Dendritic cell treated with granulocyte-macrophage colony-stimulating factor and Interleukin-4, amounts not matched to agents 40 ng/mL and 50 ng/mL, for 4 days (primary cell): Measurements from ENCODE around the gene VPS50.
A peak's percentile ranks its signal among the peaks of the same experiment; 100 is the strongest.

Experiments
- H3K27ac Mint-ChIP-seq: one replicate; pipeline ENCODE4 v1.8.0; 2022; ENCODE audit warnings: mild to moderate bottlenecking, mixed read lengths
- H3K27me3 Mint-ChIP-seq: one replicate; pipeline ENCODE4 v1.8.0; 2022; ENCODE audit warnings: mild to moderate bottlenecking, mixed read lengths
- H3K36me3 Mint-ChIP-seq: one replicate; pipeline ENCODE4 v1.8.0; 2022; ENCODE audit warnings: low read depth, mixed read lengths
- H3K4me1 Mint-ChIP-seq: one replicate; pipeline ENCODE4 v1.8.0; 2022; ENCODE audit warnings: low read depth, mixed read lengths
- H3K4me3 Mint-ChIP-seq: one replicate; pipeline ENCODE4 v1.8.0; 2022; ENCODE audit warnings: mild to moderate bottlenecking, moderate library complexity, mixed read lengths
- H3K9me3 Mint-ChIP-seq: one replicate; pipeline ENCODE4 v1.8.0; 2022; ENCODE audit warnings: mixed read lengths
- intact Hi-C: fragments of 100-400 bp; cut with micrococcal nuclease; formaldehyde crosslinking; loops from one replicate; pipeline ENCODE4 v1.15.0; 2022

VPS50 gene

GRCh38 chr7:93231799-93232672, at the start of gene VPS50:
Gene VPS50 (plus strand): TSS chr7:93232366. CDS start chr7:93232468, 102 bp downstream.
- Mint-ChIP-seq H3K4me1 (peaks cover 8% of the 10 kb centered on the region), H3K36me3 (peaks cover 11% of the 10 kb centered on the region), H3K9me3 (no peaks in the 10 kb centered on the region), H3K4me3 (peak within 1 kb of the TSS; percentile 93), H3K27me3 (peaks cover 7% of the 10 kb centered on the region), H3K27ac (peak within 1 kb of the TSS; percentile 87)
- intact Hi-C loops: loop anchor here (5.0 to 10.0 kb wide), 2 partner anchors 115 to 607 kb away; partner anchors contain the start of gene SAMD9

DNA sequence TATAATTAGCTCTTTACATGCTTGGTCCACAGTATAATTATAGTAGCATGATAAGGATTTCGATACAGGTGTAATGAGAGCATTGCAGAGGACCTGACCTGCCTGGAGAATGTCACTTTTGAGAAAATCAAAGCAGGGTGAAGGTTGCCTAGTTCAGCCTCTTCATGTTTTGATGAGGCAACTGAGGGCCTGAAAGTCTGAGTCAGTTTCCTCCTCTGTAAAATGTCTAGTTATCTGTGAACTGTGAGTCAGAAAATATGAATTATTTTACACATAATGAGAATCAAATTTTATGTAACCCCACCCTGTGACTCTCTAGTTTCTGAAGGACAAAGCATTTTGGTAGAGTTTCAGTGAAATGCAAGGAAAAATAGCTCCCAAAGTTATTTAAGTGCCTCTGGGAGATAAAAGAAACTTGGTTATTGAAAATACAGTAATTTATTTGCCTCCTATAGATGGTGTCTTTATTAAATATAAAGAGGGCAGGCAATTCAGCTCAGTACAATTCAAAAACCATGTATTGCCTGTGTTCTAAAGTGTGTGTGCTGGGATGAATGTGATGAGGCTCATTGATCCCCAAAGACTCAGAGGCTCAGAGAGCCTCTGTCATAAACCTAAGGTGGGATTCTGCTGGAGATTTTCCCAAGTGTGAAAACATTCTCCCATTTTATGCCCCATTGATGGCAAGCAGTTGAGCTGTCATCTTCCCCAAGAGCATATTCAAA, 46.7 kb upstream of the VPS50 start:
- no peaks in the 10 kb centered on the region for H3K4me1 Mint-ChIP-seq
- H3K27ac Mint-ChIP-seq: no peak overlapping the region
- no peak overlapping the region for H3K4me3 Mint-ChIP-seq
- no peaks in the 10 kb centered on the region for H3K36me3 Mint-ChIP-seq
- H3K9me3 Mint-ChIP-seq: no peaks in the 10 kb centered on the region
- intact Hi-C loops: no loop called here
- peaks cover 23% of the 10 kb centered on the region for H3K27me3 Mint-ChIP-seq

- Mint-ChIP-seq H3K27me3 (peaks cover 20% of the 10 kb centered on the region), H3K9me3 (no peaks in the 10 kb centered on the region), H3K36me3 (no peaks in the 10 kb centered on the region), H3K4me3 (no peak overlapping the region), H3K4me1 (no peaks in the 10 kb centered on the region), H3K27ac (no peak overlapping the region)
- intact Hi-C loops: no loop called here
Observed at GRCh38 chr7:93188870-93189634, 43.1 kb upstream of the VPS50 start.

DNA sequence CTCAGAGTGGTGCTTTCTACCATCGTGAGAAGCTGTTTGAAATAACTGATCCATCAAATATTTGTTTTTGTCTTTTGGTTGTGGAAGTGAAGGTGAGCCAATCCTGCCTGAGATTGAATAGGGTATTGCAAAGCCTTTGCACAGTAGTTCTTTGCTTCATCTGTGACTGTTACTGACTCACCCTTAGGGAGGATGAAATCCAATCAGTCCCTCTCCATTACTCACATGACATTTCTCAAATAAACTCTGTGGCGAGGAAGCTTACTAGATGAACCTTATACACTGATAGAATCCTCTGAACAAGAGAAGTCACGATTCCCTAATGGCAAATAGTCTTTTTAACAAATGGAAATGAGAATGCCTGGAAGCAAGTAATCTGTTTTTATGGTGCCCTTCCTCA, 37.8 kb upstream of the VPS50 start:
- H3K9me3 Mint-ChIP-seq: no peaks in the 10 kb centered on the region
- intact Hi-C loops: no loop called here
- no peaks in the 10 kb centered on the region for H3K36me3 Mint-ChIP-seq
- H3K4me1 Mint-ChIP-seq: peaks cover 9% of the 10 kb centered on the region
- H3K27me3 Mint-ChIP-seq: peaks cover 7% of the 10 kb centered on the region
- H3K4me3 Mint-ChIP-seq: no peak overlapping the region
- no peak overlapping the region for H3K27ac Mint-ChIP-seq

GRCh38 chr7:93196336-93196735, 35.8 kb upstream of the VPS50 start:
- no peak overlapping the region for H3K27ac Mint-ChIP-seq
- H3K9me3 Mint-ChIP-seq: no peaks in the 10 kb centered on the region
- intact Hi-C loops: no loop called here
- H3K4me3 Mint-ChIP-seq: no peak overlapping the region
- H3K27me3 Mint-ChIP-seq: peaks cover 4% of the 10 kb centered on the region
- peaks cover 9% of the 10 kb centered on the region for H3K4me1 Mint-ChIP-seq
- H3K36me3 Mint-ChIP-seq: no peaks in the 10 kb centered on the region

GRCh38 chr7:93198472-93198871, 33.7 kb upstream of the VPS50 start:
- H3K27ac Mint-ChIP-seq: no peak overlapping the region
- intact Hi-C loops: no loop called here
- no peak overlapping the region for H3K4me3 Mint-ChIP-seq
- H3K9me3 Mint-ChIP-seq: no peaks in the 10 kb centered on the region
- peaks cover 4% of the 10 kb centered on the region for H3K27me3 Mint-ChIP-seq
- peaks cover 20% of the 10 kb centered on the region for H3K4me1 Mint-ChIP-seq
- H3K36me3 Mint-ChIP-seq: no peaks in the 10 kb centered on the region

GRCh38 chr7:93202594-93203250, 29.4 kb upstream of the VPS50 start:
- Mint-ChIP-seq H3K4me3 (no peak overlapping the region), H3K4me1 (peaks cover 10% of the 10 kb centered on the region), H3K36me3 (no peaks in the 10 kb centered on the region), H3K27ac (no peak overlapping the region), H3K27me3 (peaks cover 2% of the 10 kb centered on the region), H3K9me3 (no peaks in the 10 kb centered on the region)
- intact Hi-C loops: no loop called here

DNA sequence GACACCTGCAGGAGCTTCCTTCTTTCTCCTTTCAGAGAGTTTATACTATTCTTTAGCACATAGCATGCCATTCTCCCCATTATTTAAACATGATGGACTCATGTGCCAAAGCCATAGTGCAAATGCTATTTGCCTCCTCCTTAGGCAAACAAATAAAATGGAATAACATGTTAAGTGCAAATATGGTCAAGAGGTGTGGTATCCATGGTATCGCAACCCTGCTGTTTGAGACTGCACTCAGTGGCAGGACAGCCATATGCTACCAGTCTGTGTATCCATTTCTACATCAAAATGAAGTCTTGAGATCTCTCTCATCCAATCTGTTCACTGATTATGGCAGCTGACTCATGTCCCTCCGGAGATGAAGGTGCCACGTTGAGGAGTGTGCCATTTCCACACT, 28.7 kb upstream of the VPS50 start:
- H3K27ac Mint-ChIP-seq: no peak overlapping the region
- no peaks in the 10 kb centered on the region for H3K9me3 Mint-ChIP-seq
- H3K4me3 Mint-ChIP-seq: no peak overlapping the region
- no peaks in the 10 kb centered on the region for H3K36me3 Mint-ChIP-seq
- intact Hi-C loops: no loop called here
- peaks cover 10% of the 10 kb centered on the region for H3K4me1 Mint-ChIP-seq
- H3K27me3 Mint-ChIP-seq: peaks cover 2% of the 10 kb centered on the region

GRCh38 chr7:93205046-93205445, 27.1 kb upstream of the VPS50 start:
- H3K36me3 Mint-ChIP-seq: no peaks in the 10 kb centered on the region
- no peak overlapping the region for H3K27ac Mint-ChIP-seq
- H3K4me1 Mint-ChIP-seq: peaks cover 10% of the 10 kb centered on the region
- peaks cover 2% of the 10 kb centered on the region for H3K27me3 Mint-ChIP-seq
- H3K4me3 Mint-ChIP-seq: no peak overlapping the region
- no peaks in the 10 kb centered on the region for H3K9me3 Mint-ChIP-seq
- intact Hi-C loops: no loop called here

- intact Hi-C loops: no loop called here
- H3K27me3 Mint-ChIP-seq: peaks cover 6% of the 10 kb centered on the region
Observed at GRCh38 chr7:93211228-93211818, 20.8 kb upstream of the VPS50 start.

GRCh38 chr7:93212881-93213280, 19.3 kb upstream of the VPS50 start:
- Mint-ChIP-seq H3K4me3 (no peak overlapping the region), H3K36me3 (no peaks in the 10 kb centered on the region), H3K27ac (no peak overlapping the region), H3K4me1 (peaks cover 7% of the 10 kb centered on the region), H3K9me3 (no peaks in the 10 kb centered on the region), H3K27me3 (peaks cover 5% of the 10 kb centered on the region)
- intact Hi-C loops: no loop called here

More at GRCh38 chr7:93211228-93211818, 20.8 kb upstream of the VPS50 start:
- Mint-ChIP-seq H3K9me3 (no peaks in the 10 kb centered on the region), H3K4me3 (no peak overlapping the region), H3K36me3 (no peaks in the 10 kb centered on the region), H3K27ac (no peak overlapping the region), H3K4me1 (peaks cover 7% of the 10 kb centered on the region)

- no peaks in the 10 kb centered on the region for H3K9me3 Mint-ChIP-seq
- no peaks in the 10 kb centered on the region for H3K4me1 Mint-ChIP-seq
- peaks cover 2% of the 10 kb centered on the region for H3K27me3 Mint-ChIP-seq
- intact Hi-C loops: no loop called here
- no peak overlapping the region for H3K4me3 Mint-ChIP-seq
- H3K27ac Mint-ChIP-seq: no peak overlapping the region
- H3K36me3 Mint-ChIP-seq: no peaks in the 10 kb centered on the region
Observed at GRCh38 chr7:93218997-93219827, 13.0 kb upstream of the VPS50 start.
